Neural progenitor cell (in vitro differentiated cells): ENCODE data around the gene SLC35E2B. TPM values are rescaled to one million over a fixed set of nuclear protein-coding genes. Genes with fewer than 3 reads are reported as not detected.
A peak's percentile ranks its signal among the peaks of the same experiment; 100 is the strongest.

Experiments used
- DNase-seq: peaks from one replicate; pipeline ENCODE4 v3.0.0-alpha.2; 2016; ENCODE audit warnings: low spot score
- H2AFZ ChIP-seq: fragments of 200-600 bp; sonication (generic); replicated peaks from 2 replicates; pipeline ENCODE4 v1.6.1; 2016; ENCODE audit warnings: antibody characterized with exemption
- H3F3A ChIP-seq: fragments of 200-600 bp; sonication (generic); 2 replicates; pipeline ENCODE4 v1.6.1; 2016; ENCODE audit warnings: antibody characterized with exemption, low read depth
- H3K27ac ChIP-seq: fragments of 200-600 bp; sonication (generic); 2 replicates; pipeline ENCODE4 v1.5.1; 2016; ENCODE audit warnings: mild to moderate bottlenecking
- H3K27me3 ChIP-seq: fragments of 200-600 bp; sonication (generic); 2 replicates; pipeline ENCODE4 v1.6.1; 2016; ENCODE audit warnings: mild to moderate bottlenecking, moderate library complexity
- H3K36me3 ChIP-seq: fragments of 200-600 bp; sonication (generic); 2 replicates; pipeline ENCODE4 v1.5.1; 2016
- H3K4me1 ChIP-seq: fragments of 200-600 bp; sonication (generic); 2 replicates; pipeline ENCODE4 v1.6.1; 2016; ENCODE audit warnings: mixed run types
- H3K4me2 ChIP-seq: fragments of 200-600 bp; sonication (generic); 2 replicates; pipeline ENCODE4 v1.6.1; 2016
- H3K4me3 ChIP-seq: fragments of 200-600 bp; sonication (generic); 2 replicates; pipeline ENCODE4 v1.5.1; 2016
- H3K79me2 ChIP-seq: fragments of 200-600 bp; sonication (generic); 2 replicates; pipeline ENCODE4 v1.6.1; 2016; ENCODE audit warnings: low read depth
- H3K9ac ChIP-seq: fragments of 200-600 bp; sonication (generic); 2 replicates; pipeline ENCODE4 v1.6.1; 2016
- H3K9me3 ChIP-seq: fragments of 200-600 bp; sonication (generic); 2 replicates; pipeline ENCODE4 v1.5.1; 2016; ENCODE audit warnings: low read depth
- H4K20me1 ChIP-seq: fragments of 200-600 bp; sonication (generic); 2 replicates; pipeline ENCODE4 v1.6.1; 2016; ENCODE audit warnings: low read depth
- H3K27ac Mint-ChIP-seq: 3 replicates; pipeline ENCODE4 v1.8.0; 2021; ENCODE audit warnings: mixed read lengths
- H3K27me3 Mint-ChIP-seq: 2 replicates; pipeline ENCODE4 v1.8.0; 2022; ENCODE audit warnings: low read depth, mild to moderate bottlenecking, inconsistent platforms, moderate library complexity, mixed read lengths; ENCODE audit not compliant: insufficient read depth
- H3K36me3 Mint-ChIP-seq: 3 replicates; pipeline ENCODE4 v1.8.0; 2021; ENCODE audit warnings: mixed read lengths
- H3K4me1 Mint-ChIP-seq: 3 replicates; pipeline ENCODE4 v1.8.0; 2021; ENCODE audit warnings: mixed read lengths
- H3K4me3 Mint-ChIP-seq: 3 replicates; pipeline ENCODE4 v1.8.0; 2021; ENCODE audit warnings: mild to moderate bottlenecking, moderate library complexity, mixed read lengths
- H3K9me3 Mint-ChIP-seq: 3 replicates; pipeline ENCODE4 v1.8.0; 2020; ENCODE audit warnings: mixed read lengths
- CTCF ChIP-seq: fragments of 200-600 bp; sonication (generic); IDR thresholded peaks from 2 replicates; pipeline ENCODE4 v1.5.1; 2017; ENCODE audit warnings: antibody characterized with exemption, mild to moderate bottlenecking
- EZH2 ChIP-seq: fragments of 200-600 bp; sonication (generic); IDR thresholded peaks from 2 replicates; pipeline ENCODE4 v1.6.1; 2017; ENCODE audit warnings: antibody characterized with exemption, mild to moderate bottlenecking, moderate library complexity
- EZH2phosphoT487 ChIP-seq: fragments of 200-600 bp; sonication (generic); IDR thresholded peaks from 2 replicates; pipeline ENCODE4 v1.6.1; 2017; ENCODE audit warnings: antibody characterized with exemption
- total RNA-seq: library from RNA; depleted of rRNA; stranded (reverse); fragments of >200 nt; gene quantifications from 2 replicates; pipeline ENCODE4 v1.2.3, GENCODE V29; 2015; ENCODE audit warnings: low replicate concordance

The SLC35E2B gene
- total RNA-seq, 1 donor from 2014 or later, result 49.4 TPM

- H3K4me3 ChIP-seq, result no peak overlapping the region
- no peaks in the 10 kb centered on the region for H3K36me3 ChIP-seq
- H3K27ac Mint-ChIP-seq, result no peak overlapping the region
- no peaks in the 10 kb centered on the region for H3K27me3 ChIP-seq
- peaks cover 11% of the 10 kb centered on the region for H3K4me1 ChIP-seq
- H3K36me3 Mint-ChIP-seq, result peaks cover 5% of the 10 kb centered on the region
- no peaks in the 10 kb centered on the region for H3K9me3 ChIP-seq
- TF ChIP-seq EZH2 (no peak), CTCF (no peak), EZH2phosphoT487 (no peak)
- peaks cover 30% of the 10 kb centered on the region for H3K79me2 ChIP-seq
- no peaks in the 10 kb centered on the region for H3K27me3 Mint-ChIP-seq
- H3K9ac ChIP-seq, result no peak overlapping the region
- no peak overlapping the region for H3K27ac ChIP-seq
- DNase-seq, result no peak
- H3K4me1 Mint-ChIP-seq, result peaks cover 27% of the 10 kb centered on the region
- H3K4me3 Mint-ChIP-seq, result peak overlapping the region; percentile 87
- H2AFZ ChIP-seq, result no peak overlapping the region
- no peak overlapping the region for H3K4me2 ChIP-seq
- H3K9me3 Mint-ChIP-seq, result no peaks in the 10 kb centered on the region
- peaks cover 59% of the 10 kb centered on the region for H4K20me1 ChIP-seq
- H3F3A ChIP-seq, result peaks cover 14% of the 10 kb centered on the region
These were observed 75.1 kb downstream of the SLC35E2B start for GRCh38 chr1:1617516-1617915.

GRCh38 chr1:1616838-1617237 is 75.8 kb downstream of the SLC35E2B start:
- Histone ChIP-seq H3K27ac (no peak overlapping the region), H3K4me2 (peak overlapping the region; percentile 81), H3K36me3 (no peaks in the 10 kb centered on the region), H3F3A (peaks cover 14% of the 10 kb centered on the region), H3K79me2 (peaks cover 30% of the 10 kb centered on the region), H3K9me3 (no peaks in the 10 kb centered on the region), H3K4me1 (peaks cover 11% of the 10 kb centered on the region), H2AFZ (no peak overlapping the region), H3K27me3 (no peaks in the 10 kb centered on the region), H4K20me1 (peaks cover 53% of the 10 kb centered on the region), H3K9ac (peak overlapping the region; percentile 91), H3K4me3 (peak overlapping the region; percentile 92)
- Mint-ChIP-seq H3K27me3 (no peaks in the 10 kb centered on the region), H3K36me3 (peaks cover 8% of the 10 kb centered on the region), H3K4me3 (peak overlapping the region; percentile 87), H3K9me3 (no peaks in the 10 kb centered on the region), H3K27ac (no peak overlapping the region), H3K4me1 (peaks cover 26% of the 10 kb centered on the region)
- no peak for DNase-seq
- no peak for TF ChIP-seq EZH2
- TF ChIP-seq CTCF, result no peak
- no peak for TF ChIP-seq EZH2phosphoT487

GRCh38 chr1:1616045-1616790 is 76.4 kb downstream of the SLC35E2B start:
- peak overlapping the region; percentile 91 for H3K9ac ChIP-seq
- no peak overlapping the region for H3K27ac ChIP-seq
- H3K9me3 ChIP-seq, result no peaks in the 10 kb centered on the region
- peaks cover 8% of the 10 kb centered on the region for H3K36me3 Mint-ChIP-seq
- DNase-seq, result peak; percentile 76
- peaks cover 30% of the 10 kb centered on the region for H3K79me2 ChIP-seq
- H3K27ac Mint-ChIP-seq, result no peak overlapping the region
- peak overlapping the region; percentile 81 for H3K4me2 ChIP-seq
- peaks cover 11% of the 10 kb centered on the region for H3K4me1 ChIP-seq
- H3K36me3 ChIP-seq, result no peaks in the 10 kb centered on the region
- H3F3A ChIP-seq, result peaks cover 14% of the 10 kb centered on the region
- peaks cover 49% of the 10 kb centered on the region for H4K20me1 ChIP-seq
- peaks cover 26% of the 10 kb centered on the region for H3K4me1 Mint-ChIP-seq
- H3K4me3 ChIP-seq, result peak overlapping the region; percentile 92
- TF ChIP-seq EZH2phosphoT487 (no peak), EZH2 (no peak), CTCF (no peak)
- peak overlapping the region; percentile 48 for H2AFZ ChIP-seq
- H3K4me3 Mint-ChIP-seq, result peak overlapping the region; percentile 87
- no peaks in the 10 kb centered on the region for H3K27me3 Mint-ChIP-seq
- H3K27me3 ChIP-seq, result no peaks in the 10 kb centered on the region
- no peaks in the 10 kb centered on the region for H3K9me3 Mint-ChIP-seq
